ENCODE data around the gene C2orf68.
"Not testable (repeated sequence)": the region's sequence is repeated elsewhere in the genome, so short reads cannot be mapped to it uniquely, and the experiment has no call there.

The C2orf68 gene

GRCh38 chr2:85648619-85649018 is 36.8 kb upstream of the C2orf68 start:
- H3K9me3 Mint-ChIP-seq, result no peaks in the 10 kb centered on the region
- ATAC-seq (ENCODE audit: low read depth) (peak; percentile 48), DNase-seq (ENCODE audit: low spot score in 2 of 2) (peak; percentile 28 to 34)
- peaks cover 14% of the 10 kb centered on the region for H3K4me1 Mint-ChIP-seq
- H3K4me3 Mint-ChIP-seq, result no peak overlapping the region
- no peak overlapping the region for H3K27ac Mint-ChIP-seq
- H3K27me3 Mint-ChIP-seq, result no peaks in the 10 kb centered on the region
- H3K36me3 Mint-ChIP-seq, result peaks cover 31% of the 10 kb centered on the region

DNA sequence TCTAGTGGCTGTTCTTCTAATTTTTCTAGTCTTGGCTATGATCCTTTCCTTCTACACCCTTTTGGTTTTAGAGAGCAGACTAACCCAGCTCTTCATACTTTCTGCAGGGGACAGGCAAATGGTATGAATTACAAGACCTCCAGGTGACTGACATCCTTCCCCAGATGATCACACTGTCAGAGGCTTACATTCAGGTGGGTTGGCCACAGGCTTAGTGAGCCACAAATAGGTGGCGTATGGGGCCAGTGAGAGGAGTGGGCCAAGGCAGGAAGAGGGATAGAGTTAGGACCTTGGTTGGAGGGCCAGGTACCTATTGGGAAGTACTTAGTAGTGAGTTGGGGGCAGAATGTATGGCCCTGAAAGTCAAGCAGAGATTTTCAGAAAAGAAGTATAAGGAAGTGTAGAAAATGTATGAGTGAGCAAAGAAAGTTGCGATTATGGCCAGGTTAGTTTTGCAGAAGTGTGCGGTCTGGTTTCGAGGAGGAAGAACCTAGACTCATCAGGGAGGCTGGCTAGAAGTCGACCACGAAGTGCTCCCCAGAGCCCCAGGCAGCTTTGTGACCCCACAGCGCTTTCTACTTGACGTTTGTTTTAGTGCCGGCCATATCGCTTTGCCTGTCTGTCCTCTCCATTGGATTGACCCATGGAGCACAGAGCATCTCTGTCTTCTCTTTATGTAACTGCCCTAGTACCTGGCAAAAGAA is 36.1 kb upstream of the C2orf68 start:
- peak overlapping the region; percentile 18 for H3K4me3 Mint-ChIP-seq
- H3K36me3 Mint-ChIP-seq, result peaks cover 28% of the 10 kb centered on the region
- H3K27ac Mint-ChIP-seq, result no peak overlapping the region

GRCh38 chr2:85646166-85646565 is 34.3 kb upstream of the C2orf68 start:
- DNase-seq (ENCODE audit: low spot score in 2 of 2), result no peak
- Mint-ChIP-seq H3K36me3 (peaks cover 34% of the 10 kb centered on the region), H3K27ac (no peak overlapping the region), H3K4me3 (no peak overlapping the region), H3K9me3 (no peaks in the 10 kb centered on the region), H3K27me3 (no peaks in the 10 kb centered on the region), H3K4me1 (peaks cover 14% of the 10 kb centered on the region)
- no peak for ATAC-seq (ENCODE audit: low read depth)

More for the DNA sequence above, 36.1 kb upstream of the C2orf68 start:
- H3K9me3 Mint-ChIP-seq, result no peaks in the 10 kb centered on the region
- peak; percentile 56 to 57 for DNase-seq (ENCODE audit: low spot score in 2 of 2)
- no peaks in the 10 kb centered on the region for H3K27me3 Mint-ChIP-seq
- H3K4me1 Mint-ChIP-seq, result peaks cover 14% of the 10 kb centered on the region
- peak; percentile 98 for ATAC-seq (ENCODE audit: low read depth)

DNA sequence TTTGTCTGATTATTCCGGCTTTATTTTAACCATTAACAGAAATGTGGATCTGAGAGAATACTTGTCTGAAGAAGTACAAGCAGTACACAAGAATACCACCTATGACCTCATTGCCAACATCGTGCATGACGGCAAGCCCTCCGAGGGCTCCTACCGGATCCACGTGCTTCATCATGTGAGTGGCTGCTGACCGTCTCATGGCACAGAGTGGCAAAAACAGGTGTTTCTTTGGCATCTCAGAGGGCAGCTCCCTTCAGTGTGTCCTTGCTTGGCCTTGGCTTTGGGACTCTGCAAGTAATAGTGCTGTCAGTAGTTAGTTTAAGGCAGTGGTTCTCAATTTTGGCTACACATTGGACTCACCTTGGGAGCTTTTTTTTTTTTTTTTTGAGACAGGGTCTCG is 33.0 kb upstream of the C2orf68 start:
- Mint-ChIP-seq H3K36me3 (peaks cover 39% of the 10 kb centered on the region), H3K27ac (no peak overlapping the region), H3K4me1 (peaks cover 14% of the 10 kb centered on the region), H3K9me3 (no peaks in the 10 kb centered on the region), H3K27me3 (no peaks in the 10 kb centered on the region), H3K4me3 (no peak overlapping the region)
- ATAC-seq (ENCODE audit: low read depth) (no peak), DNase-seq (ENCODE audit: low spot score in 2 of 2) (no peak)

DNA sequence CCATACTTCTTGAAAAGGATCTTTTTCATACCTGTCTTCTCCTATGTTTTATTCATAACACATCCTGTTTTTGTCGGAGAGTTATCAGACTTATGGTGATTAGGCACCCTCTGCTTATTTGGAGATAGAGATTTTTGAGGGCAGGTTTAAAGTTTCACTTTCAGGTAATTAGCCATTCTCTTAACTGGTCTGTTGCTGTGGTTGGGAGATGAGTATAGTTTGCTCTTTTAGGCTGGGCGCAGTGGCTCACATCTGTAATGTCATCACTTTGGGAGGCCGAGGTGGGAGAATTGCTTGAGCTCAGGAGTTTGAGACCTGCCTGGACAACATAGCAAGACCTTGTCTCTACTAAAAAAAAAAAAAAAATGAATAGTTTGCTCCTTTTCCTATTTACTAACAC is 30.9 kb upstream of the C2orf68 start:
- no peak for DNase-seq (ENCODE audit: low spot score in 2 of 2)
- H3K27ac Mint-ChIP-seq, result no peak overlapping the region
- peaks cover 33% of the 10 kb centered on the region for H3K36me3 Mint-ChIP-seq
- peaks cover 1% of the 10 kb centered on the region for H3K4me1 Mint-ChIP-seq
- H3K4me3 Mint-ChIP-seq, result no peak overlapping the region
- H3K9me3 Mint-ChIP-seq, result no peaks in the 10 kb centered on the region
- no peaks in the 10 kb centered on the region for H3K27me3 Mint-ChIP-seq
- no peak for ATAC-seq (ENCODE audit: low read depth)

DNA sequence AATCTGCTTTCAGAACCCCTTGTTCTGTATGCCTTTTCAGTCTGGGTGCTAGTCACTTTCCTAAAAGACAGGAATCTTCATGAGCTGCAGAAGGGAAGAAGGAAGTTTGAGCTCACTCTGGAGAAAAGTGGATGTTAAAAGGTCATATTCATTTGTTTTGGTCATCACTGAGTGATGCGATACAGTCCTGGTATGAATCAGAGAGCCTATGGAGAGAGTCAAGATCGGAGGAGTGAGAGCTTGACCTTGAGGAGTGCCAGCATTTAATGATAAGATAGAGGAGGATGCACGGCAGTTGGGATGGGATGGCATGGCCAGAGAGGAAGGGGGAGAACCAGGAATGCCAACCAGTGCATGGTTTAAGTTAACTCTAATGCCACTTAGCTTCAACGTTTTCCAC is 23.8 kb upstream of the C2orf68 start:
- DNase-seq (ENCODE audit: low spot score in 2 of 2) (no peak), ATAC-seq (ENCODE audit: low read depth) (no peak)
- H3K27me3 Mint-ChIP-seq, result no peaks in the 10 kb centered on the region
- peaks cover 11% of the 10 kb centered on the region for H3K4me1 Mint-ChIP-seq
- no peaks in the 10 kb centered on the region for H3K9me3 Mint-ChIP-seq
- no peak overlapping the region for H3K4me3 Mint-ChIP-seq
- no peak overlapping the region for H3K27ac Mint-ChIP-seq
- peaks cover 35% of the 10 kb centered on the region for H3K36me3 Mint-ChIP-seq

GRCh38 chr2:85635011-85635410 is 23.1 kb upstream of the C2orf68 start:
- no peaks in the 10 kb centered on the region for H3K27me3 Mint-ChIP-seq
- H3K27ac Mint-ChIP-seq, result peak overlapping the region; percentile 78
- no peak overlapping the region for H3K4me3 Mint-ChIP-seq
- peaks cover 34% of the 10 kb centered on the region for H3K36me3 Mint-ChIP-seq
- ATAC-seq (ENCODE audit: low read depth) (no peak), DNase-seq (ENCODE audit: low spot score in 2 of 2) (no peak)
- no peaks in the 10 kb centered on the region for H3K9me3 Mint-ChIP-seq
- peaks cover 11% of the 10 kb centered on the region for H3K4me1 Mint-ChIP-seq

- ATAC-seq (ENCODE audit: low read depth), result no peak
- H3K27me3 Mint-ChIP-seq, result no peaks in the 10 kb centered on the region
- peaks cover 19% of the 10 kb centered on the region for H3K36me3 Mint-ChIP-seq
- H3K4me1 Mint-ChIP-seq, result peaks cover 11% of the 10 kb centered on the region
- no peaks in the 10 kb centered on the region for H3K9me3 Mint-ChIP-seq
- no peak overlapping the region for H3K27ac Mint-ChIP-seq
- DNase-seq (ENCODE audit: low spot score in 2 of 2), result no peak
- H3K4me3 Mint-ChIP-seq, result no peak overlapping the region
Observed at GRCh38 chr2:85631316-85631715, 19.4 kb upstream of the C2orf68 start.

GRCh38 chr2:85628658-85629057 is 16.8 kb upstream of the C2orf68 start:
- peak overlapping the region; percentile 78 for H3K27ac Mint-ChIP-seq
- no peak overlapping the region for H3K4me3 Mint-ChIP-seq
- peak; percentile 90 for ATAC-seq (ENCODE audit: low read depth)
- no peaks in the 10 kb centered on the region for H3K27me3 Mint-ChIP-seq
- no peak for DNase-seq (ENCODE audit: low spot score in 2 of 2)
- H3K36me3 Mint-ChIP-seq, result peaks cover 22% of the 10 kb centered on the region
- H3K9me3 Mint-ChIP-seq, result no peaks in the 10 kb centered on the region
- H3K4me1 Mint-ChIP-seq, result peaks cover 5% of the 10 kb centered on the region

- H3K4me1 Mint-ChIP-seq, result peaks cover 11% of the 10 kb centered on the region
- no peaks in the 10 kb centered on the region for H3K27me3 Mint-ChIP-seq
- peaks cover 26% of the 10 kb centered on the region for H3K36me3 Mint-ChIP-seq
- no peaks in the 10 kb centered on the region for H3K9me3 Mint-ChIP-seq
- no peak overlapping the region for H3K4me3 Mint-ChIP-seq
- no peak for ATAC-seq (ENCODE audit: low read depth)
- no peak for DNase-seq (ENCODE audit: low spot score in 2 of 2)
- no peak overlapping the region for H3K27ac Mint-ChIP-seq
Observed at GRCh38 chr2:85623991-85624390, 12.1 kb upstream of the C2orf68 start.

DNA sequence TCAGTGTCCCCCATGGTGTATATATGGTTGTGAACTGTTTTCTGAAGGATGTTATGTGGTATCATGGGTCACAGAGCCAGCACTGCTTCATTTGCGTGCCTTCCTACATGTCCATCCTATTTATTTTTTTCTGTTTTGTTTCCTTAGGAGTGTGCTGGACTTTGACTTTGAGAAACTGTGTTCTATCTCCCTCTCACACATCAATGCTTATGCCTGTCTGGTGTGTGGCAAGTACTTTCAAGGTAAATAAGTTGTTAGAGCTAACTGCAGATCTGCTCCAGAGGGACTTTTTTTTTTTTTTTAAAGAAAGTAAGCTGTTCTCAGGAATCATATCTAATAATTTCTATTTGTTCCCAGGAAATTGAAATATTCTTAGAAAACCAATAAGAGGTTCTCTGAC is 9.5 kb upstream of the C2orf68 start:
- Mint-ChIP-seq H3K27ac (no peak overlapping the region), H3K36me3 (peaks cover 25% of the 10 kb centered on the region), H3K9me3 (no peaks in the 10 kb centered on the region), H3K4me1 (peaks cover 8% of the 10 kb centered on the region), H3K4me3 (no peak overlapping the region), H3K27me3 (no peaks in the 10 kb centered on the region)
- ATAC-seq (ENCODE audit: low read depth) (no peak), DNase-seq (ENCODE audit: low spot score in 2 of 2) (no peak)

GRCh38 chr2:85619617-85620016 is 7.8 kb upstream of the C2orf68 start:
- H3K27ac Mint-ChIP-seq, result no peak overlapping the region

DNA sequence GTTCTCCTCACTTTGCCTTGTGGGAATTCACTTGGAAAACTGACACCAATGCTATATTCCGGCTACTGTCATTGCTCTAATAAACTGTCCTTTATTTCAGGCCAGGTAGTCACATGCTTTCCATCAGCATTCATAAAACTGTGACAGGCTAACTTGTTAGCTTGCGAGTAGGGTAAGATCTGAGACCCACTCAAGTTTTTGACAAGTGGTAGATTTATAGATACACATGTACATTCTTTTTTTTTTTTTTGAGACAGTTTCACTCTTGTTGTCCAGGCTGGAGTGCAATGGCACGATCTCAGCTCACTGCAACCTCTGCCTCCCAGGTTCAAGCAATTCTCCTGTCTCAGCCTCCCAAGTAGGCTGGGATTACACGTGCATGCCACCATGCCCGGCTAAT is 5.9 kb upstream of the C2orf68 start:
- not testable (repeated sequence) for ATAC-seq (ENCODE audit: low read depth); DNase-seq (ENCODE audit: low spot score in 2 of 2); H3K27ac Mint-ChIP-seq; H3K36me3 Mint-ChIP-seq; H3K27me3 Mint-ChIP-seq; H3K9me3 Mint-ChIP-seq
- Mint-ChIP-seq H3K4me3 (peak overlapping the region; percentile 96), H3K4me1 (peaks cover 11% of the 10 kb centered on the region)

More at GRCh38 chr2:85619617-85620016, 7.8 kb upstream of the C2orf68 start:
- H3K4me1 Mint-ChIP-seq, result peaks cover 12% of the 10 kb centered on the region
- no peak for ATAC-seq (ENCODE audit: low read depth)
- no peak for DNase-seq (ENCODE audit: low spot score in 2 of 2)
- no peak overlapping the region for H3K4me3 Mint-ChIP-seq
- no peaks in the 10 kb centered on the region for H3K27me3 Mint-ChIP-seq
- H3K9me3 Mint-ChIP-seq, result no peaks in the 10 kb centered on the region
- H3K36me3 Mint-ChIP-seq, result peaks cover 17% of the 10 kb centered on the region

- ATAC-seq (ENCODE audit: low read depth) (no peak), DNase-seq (ENCODE audit: low spot score in 2 of 2) (no peak)
- Mint-ChIP-seq H3K27me3 (no peaks in the 10 kb centered on the region), H3K27ac (no peak overlapping the region), H3K9me3 (no peaks in the 10 kb centered on the region), H3K4me1 (peaks cover 14% of the 10 kb centered on the region), H3K36me3 (no peaks in the 10 kb centered on the region), H3K4me3 (no peak overlapping the region)
Observed at GRCh38 chr2:85615413-85615728, 3.5 kb upstream of the C2orf68 start.

DNA sequence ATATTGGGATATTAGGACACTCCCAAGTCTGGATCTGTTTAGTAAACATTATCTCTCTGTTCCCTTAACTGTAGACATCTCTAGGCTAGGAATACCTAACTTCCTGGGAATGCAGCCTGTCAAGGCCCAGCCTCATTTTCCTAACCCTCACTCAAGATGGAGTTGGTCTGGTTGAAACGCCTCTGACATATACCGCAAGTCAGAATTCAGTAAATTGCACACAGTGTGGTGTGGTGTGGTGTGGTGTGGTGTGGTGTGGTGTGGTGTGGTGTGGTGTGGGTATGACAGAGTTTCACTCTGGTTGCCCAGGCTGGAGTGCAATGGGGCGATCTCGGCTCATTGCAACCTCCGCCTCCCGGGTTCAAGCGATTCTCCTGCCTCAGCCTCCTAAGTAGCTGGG is 2.9 kb upstream of the C2orf68 start:
- not testable (repeated sequence) for H3K27me3 Mint-ChIP-seq; ATAC-seq (ENCODE audit: low read depth); H3K27ac Mint-ChIP-seq; DNase-seq (ENCODE audit: low spot score in 2 of 2); H3K36me3 Mint-ChIP-seq; H3K9me3 Mint-ChIP-seq
- Mint-ChIP-seq H3K4me3 (peak overlapping the region; percentile 21), H3K4me1 (peaks cover 17% of the 10 kb centered on the region)

Data from memory B cell (primary cell).